ENCODE results near the gene GAPVD1.

Gene GAPVD1

GRCh38 chr9:125411171-125411756, 149.6 kb downstream of the GAPVD1 start:
- H3K27ac ChIP-seq (ENCODE audit: low read length): no peak overlapping the region
- H3K9ac ChIP-seq (ENCODE audit: low read depth, low read length): no peak overlapping the region
- H3K4me2 ChIP-seq (ENCODE audit: insufficient read depth, low read length): no peak overlapping the region
- ATAC-seq (ENCODE audit: insufficient read depth, low read depth) (no peak), DNase-seq (no peak)
- peaks cover 19% of the 10 kb centered on the region for H3K4me1 ChIP-seq (ENCODE audit: insufficient read depth, low read length)
- H4K20me1 ChIP-seq (ENCODE audit: insufficient read depth, low read length): peaks cover 7% of the 10 kb centered on the region; the same call in 1 of the 2 replicates
- no peak overlapping the region for H3K4me3 ChIP-seq (ENCODE audit: low read depth in 1 of 2, low read length in 2 of 2)
- H3K79me2 ChIP-seq (ENCODE audit: insufficient read depth, low read length): no peaks in the 10 kb centered on the region
- no peaks in the 10 kb centered on the region for H3K36me3 ChIP-seq (ENCODE audit: insufficient read depth, low read length)
- no peaks in the 10 kb centered on the region for H3K27me3 ChIP-seq (ENCODE audit: insufficient read depth, low read length, poor library complexity)
- no peak overlapping the region for H2AFZ ChIP-seq (ENCODE audit: low read depth, low read length)
- no peak for TF ChIP-seq CTCF (IDR thresholded peaks at IDR 0.05; ENCODE audit: borderline replicate concordance, extremely low read depth, low read length, poor library complexity, severe bottlenecking)
- TF ChIP-seq EZH2 (IDR thresholded peaks at IDR 0.05; ENCODE audit: borderline replicate concordance, low read depth, low read length, severe bottlenecking): no peak
- H3K9me3 ChIP-seq (ENCODE audit: insufficient read depth, low read length, severe bottlenecking): no peaks in the 10 kb centered on the region

GRCh38 chr9:125412166-125412565, 150.5 kb downstream of the GAPVD1 start:
- ATAC-seq (ENCODE audit: insufficient read depth, low read depth) (no peak), DNase-seq (no peak)
- 0 out of 2 replicates have a peak, but pooled peaks cover under 1% of the 10 kb centered on the region for H4K20me1 ChIP-seq (ENCODE audit: insufficient read depth, low read length)
- no peaks in the 10 kb centered on the region for H3K9me3 ChIP-seq (ENCODE audit: insufficient read depth, low read length, severe bottlenecking)
- H3K27ac ChIP-seq (ENCODE audit: low read length): no peak overlapping the region
- no peaks in the 10 kb centered on the region for H3K27me3 ChIP-seq (ENCODE audit: insufficient read depth, low read length, poor library complexity)
- no peak overlapping the region for H3K4me3 ChIP-seq (ENCODE audit: low read depth in 1 of 2, low read length in 2 of 2)
- no peak overlapping the region for H2AFZ ChIP-seq (ENCODE audit: low read depth, low read length)
- peaks cover 15% of the 10 kb centered on the region for H3K4me1 ChIP-seq (ENCODE audit: insufficient read depth, low read length)
- H3K9ac ChIP-seq (ENCODE audit: low read depth, low read length): no peak overlapping the region
- no peak overlapping the region for H3K4me2 ChIP-seq (ENCODE audit: insufficient read depth, low read length)
- TF ChIP-seq CTCF (IDR thresholded peaks at IDR 0.05; ENCODE audit: borderline replicate concordance, extremely low read depth, low read length, poor library complexity, severe bottlenecking): no peak
- no peak for TF ChIP-seq EZH2 (IDR thresholded peaks at IDR 0.05; ENCODE audit: borderline replicate concordance, low read depth, low read length, severe bottlenecking)
- no peaks in the 10 kb centered on the region for H3K79me2 ChIP-seq (ENCODE audit: insufficient read depth, low read length)
- H3K36me3 ChIP-seq (ENCODE audit: insufficient read depth, low read length): no peaks in the 10 kb centered on the region

GRCh38 chr9:125413579-125413978, 152.0 kb downstream of the GAPVD1 start:
- Histone ChIP-seq H3K4me2 (ENCODE audit: insufficient read depth, low read length) (no peak overlapping the region), H3K4me3 (ENCODE audit: low read depth in 1 of 2, low read length in 2 of 2) (no peak overlapping the region), H4K20me1 (ENCODE audit: insufficient read depth, low read length) (no peaks in the 10 kb centered on the region), H3K4me1 (ENCODE audit: insufficient read depth, low read length) (peaks cover under 1% of the 10 kb centered on the region; the same call in 1 of the 2 replicates), H3K9ac (ENCODE audit: low read depth, low read length) (no peak overlapping the region), H2AFZ (ENCODE audit: low read depth, low read length) (no peak overlapping the region), H3K79me2 (ENCODE audit: insufficient read depth, low read length) (no peaks in the 10 kb centered on the region), H3K27me3 (ENCODE audit: insufficient read depth, low read length, poor library complexity) (no peaks in the 10 kb centered on the region), H3K36me3 (ENCODE audit: insufficient read depth, low read length) (no peaks in the 10 kb centered on the region), H3K9me3 (ENCODE audit: insufficient read depth, low read length, severe bottlenecking) (no peaks in the 10 kb centered on the region), H3K27ac (ENCODE audit: low read length) (no peak overlapping the region)
- ATAC-seq (ENCODE audit: insufficient read depth, low read depth) (no peak), DNase-seq (no peak)
- no peak for TF ChIP-seq CTCF (IDR thresholded peaks at IDR 0.05; ENCODE audit: borderline replicate concordance, extremely low read depth, low read length, poor library complexity, severe bottlenecking)
- TF ChIP-seq EZH2 (IDR thresholded peaks at IDR 0.05; ENCODE audit: borderline replicate concordance, low read depth, low read length, severe bottlenecking): no peak

Data from DND-41 (cell line).